T-cell (primary cell): ENCODE results near the gene CRYGS. TPM values are rescaled to one million over a fixed set of nuclear protein-coding genes. Genes with fewer than 3 reads are reported as not detected.
A peak's percentile ranks its signal among the peaks of the same experiment; 100 is the strongest.
"Not testable (repeated sequence)": the region's sequence is repeated elsewhere in the genome, so short reads cannot be mapped to it uniquely, and the experiment has no call there.

Experiments used
- ATAC-seq, 4 experiments: fragments of 200-7000 bp in 3 of 4; fragments of 150-1000 bp in 1 of 4; cut with Tn5 transposase; replicated peaks in 1 of 4; 1 replicate in 3 of 4; 2 replicates in 1 of 4; pipeline ENCODE4 v1.10.0; 2021; ENCODE audit warnings: moderate library complexity in 3 of 4, mild to moderate bottlenecking in 2 of 4, moderate number of reproducible peaks in 1 of 4
- CTCF ChIA-PET, 2 donors: fragments of 300-600 bp; sonication (Branson Sonifier 250); formaldehyde crosslinking; loops; one replicate each; lab custom pipeline; 2022; ENCODE audit warnings: antibody characterized with exemption in 2 of 2; lab: Charles Lee
- POLR2A ChIA-PET, 2 donors: fragments of 300-600 bp; sonication (Branson Sonifier 250); formaldehyde crosslinking; loops; one replicate each; lab custom pipeline; 2022; ENCODE audit warnings: antibody characterized with exemption in 2 of 2; lab: Charles Lee
- DNase-seq, 35 experiments: peaks; one replicate each; pipeline versions ENCODE4 v3.0.0 to v3.0.0-alpha.2; 2013 to 2023
- H3K27ac ChIP-seq: one replicate; pipeline ENCODE4 v1.5.1; 2013; ENCODE audit warnings: low read length
- H3K27me3 ChIP-seq, 2 experiments: replicated peaks in 1 of 2; 1 replicate in 1 of 2; 2 replicates in 1 of 2; pipeline versions ENCODE4 v1.6.1 to v1.7.0; 2013; ENCODE audit warnings: low read length in 1 of 2, mixed read lengths in 1 of 2; ENCODE audit not compliant: control insufficient read depth in 2 of 2, insufficient read depth in 2 of 2; ENCODE audit errors: extremely low read depth in 1 of 2
- H3K36me3 ChIP-seq, 2 donors: 1 replicate in 1 of 2; 2 replicates in 1 of 2; pipeline versions ENCODE4 v1.6.1 to v1.7.0; 2013; ENCODE audit warnings: low read length in 1 of 2; ENCODE audit not compliant: control insufficient read depth in 2 of 2, insufficient read depth in 1 of 2; ENCODE audit errors: extremely low read depth in 1 of 2
- H3K4me1 ChIP-seq, 2 experiments: 1 replicate in 1 of 2; 2 replicates in 1 of 2; pipeline versions ENCODE4 v1.6.1 to v1.7.0; 2013; ENCODE audit warnings: low read length in 2 of 2, mixed read lengths in 1 of 2; ENCODE audit not compliant: insufficient read depth in 2 of 2, control insufficient read depth in 1 of 2; ENCODE audit errors: extremely low read depth in 1 of 2
- H3K4me3 ChIP-seq, 2 donors: 1 replicate in 1 of 2; 2 replicates in 1 of 2; pipeline versions ENCODE4 v1.5.1 to v1.7.0; 2013; ENCODE audit warnings: mild to moderate bottlenecking in 2 of 2, low read length in 1 of 2, moderate library complexity in 1 of 2; ENCODE audit not compliant: control insufficient read depth in 1 of 2; ENCODE audit errors: extremely low read depth in 1 of 2
- H3K9me3 ChIP-seq: 2 replicates; pipeline ENCODE4 v1.7.0; 2013
- H3K27ac Mint-ChIP-seq, 2 donors: one replicate each; pipeline ENCODE4 v1.8.0; 2020 to 2021; ENCODE audit warnings: mild to moderate bottlenecking in 2 of 2, mixed read lengths in 2 of 2
- H3K27me3 Mint-ChIP-seq, 2 donors: one replicate each; pipeline ENCODE4 v1.8.0; 2021 to 2022; ENCODE audit warnings: mixed read lengths in 2 of 2
- H3K36me3 Mint-ChIP-seq: one replicate; pipeline ENCODE4 v1.8.0; 2021; ENCODE audit warnings: mixed read lengths
- H3K4me1 Mint-ChIP-seq, 3 donors: one replicate each; pipeline ENCODE4 v1.8.0; 2020 to 2022; ENCODE audit warnings: mixed read lengths in 3 of 3, mild to moderate bottlenecking in 1 of 3
- H3K4me3 Mint-ChIP-seq, 3 donors: one replicate each; pipeline ENCODE4 v1.8.0; 2020 to 2022; ENCODE audit warnings: mild to moderate bottlenecking in 3 of 3, mixed read lengths in 3 of 3, moderate library complexity in 3 of 3
- H3K9me3 Mint-ChIP-seq, 3 donors: one replicate each; pipeline ENCODE4 v1.8.0; 2020 to 2022; ENCODE audit warnings: mixed read lengths in 3 of 3
- WGBS: methylation state at CpG from one replicate; pipeline ENCODE4 v1.1.5; 2013; ENCODE audit warnings: missing lambda C conversion rate; ENCODE audit not compliant: insufficient coverage; 5-methylcytosine and 5-hydroxymethylcytosine counted together
- total RNA-seq, 35 experiments: library from RNA in 6 of 35; stranded (reverse) in 6 of 35; fragments of 120-200 nt in 1 of 35; gene quantifications; one replicate each; pipeline versions ENCODE4 v1.2.1 to v1.2.4 and lab custom pipeline; 2013 to 2026

Gene CRYGS
- total RNA-seq, 5 donors from 2014 or later (not counting 1 experiment from before 2014, with no cell fraction given): 5.5 to 10.4 (median 7.8) TPM

DNA sequence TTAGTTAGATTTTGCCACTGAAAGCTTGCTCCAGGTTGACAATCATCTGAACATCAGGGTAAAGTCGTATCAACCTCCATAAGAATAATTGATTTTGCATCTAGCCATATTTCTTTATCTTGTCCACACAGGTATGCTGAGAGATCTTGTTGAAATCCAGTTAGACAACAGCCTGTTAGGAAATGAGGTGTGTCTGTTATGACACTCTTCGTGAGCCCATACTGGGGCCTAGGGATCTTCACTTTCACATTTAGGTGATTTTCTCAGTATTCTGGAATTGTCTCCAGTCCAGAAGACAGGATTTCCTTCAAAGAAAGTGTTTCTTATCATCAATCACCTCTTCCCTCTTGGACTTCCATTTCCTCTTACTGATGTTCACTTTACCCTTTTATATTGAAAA is 44.5 kb upstream of the CRYGS start:
- ChIA-PET CTCF (interaction anchor here (0.6 to 2.7 kb wide), 2 partner anchors 28 to 176 kb away, joined by 3 to 8 read pairs; no protein-coding TSS in a partner anchor), POLR2A (interaction anchor here in 1 of 2 donors (0.6 kb wide), 1 partner anchor 653 kb away, joined by 3 read pairs; no protein-coding TSS in a partner anchor)
- no CpG with 5 or more reads among the region's 2 CpGs for WGBS
- Mint-ChIP-seq H3K27ac (peak overlapping the region; percentile 23 to 54), H3K4me3 (no peak overlapping the region), H3K4me1 (peaks cover 8 to 25% (median 23%) of the 10 kb centered on the region in 3 donors), H3K27me3 (no peaks in the 10 kb centered on the region), H3K9me3 (no peaks in the 10 kb centered on the region), H3K36me3 (peaks cover 22% of the 10 kb centered on the region)
- no peaks in the 10 kb centered on the region for H3K27me3 ChIP-seq
- H3K27ac ChIP-seq: no peak overlapping the region
- H3K4me3 ChIP-seq: no peak overlapping the region
- DNase-seq (no peak), ATAC-seq (no peak)
- H3K36me3 ChIP-seq: peaks cover 6 to 23% of the 10 kb centered on the region in 2 donors
- H3K4me1 ChIP-seq: no peaks in the 10 kb centered on the region
- H3K9me3 ChIP-seq: no peaks in the 10 kb centered on the region

DNA sequence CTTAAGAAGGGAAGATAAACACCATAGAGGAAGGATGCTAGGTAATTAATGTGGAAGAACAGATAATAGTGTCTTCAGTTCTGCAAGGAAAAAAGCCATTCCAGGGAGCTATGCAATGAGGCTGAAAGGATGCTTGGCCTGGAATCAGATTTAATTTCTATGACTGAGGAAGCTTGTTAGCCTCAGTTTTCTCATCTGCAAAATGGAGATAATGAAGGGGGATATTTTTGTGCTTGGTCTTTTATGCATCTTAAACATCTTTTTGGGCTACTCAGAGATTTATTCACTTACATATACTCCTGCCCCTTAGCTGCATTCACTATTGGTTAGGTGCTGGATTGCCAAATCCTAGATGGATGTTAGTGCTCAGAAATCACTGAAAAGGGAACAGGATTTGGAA is 43.0 kb upstream of the CRYGS start:
- H3K4me3 ChIP-seq: no peak overlapping the region
- peaks cover 31% of the 10 kb centered on the region for H3K36me3 Mint-ChIP-seq
- DNase-seq (no peak), ATAC-seq (no peak)
- no peak overlapping the region for H3K27ac Mint-ChIP-seq
- H3K27me3 ChIP-seq: no peaks in the 10 kb centered on the region
- H3K4me3 Mint-ChIP-seq: no peak overlapping the region
- no peaks in the 10 kb centered on the region for H3K4me1 ChIP-seq
- CTCF ChIA-PET: interaction anchor here (0.6 to 1.3 kb wide), 2 partner anchors 30 to 604 kb away, joined by 3 read pairs; no protein-coding TSS in a partner anchor
- H3K36me3 ChIP-seq: peaks cover 6 to 38% of the 10 kb centered on the region in 2 donors
- H3K27ac ChIP-seq: no peak overlapping the region
- no peaks in the 10 kb centered on the region for H3K9me3 Mint-ChIP-seq
- H3K27me3 Mint-ChIP-seq: no peaks in the 10 kb centered on the region
- H3K9me3 ChIP-seq: no peaks in the 10 kb centered on the region
- POLR2A ChIA-PET: no interaction called here
- peaks cover 8 to 25% (median 23%) of the 10 kb centered on the region in 3 donors for H3K4me1 Mint-ChIP-seq

- peaks cover 10 to 46% of the 10 kb centered on the region in 2 donors for H3K36me3 ChIP-seq
- H3K4me3 ChIP-seq, H3K9me3 ChIP-seq, H3K4me3 Mint-ChIP-seq, H3K27me3 Mint-ChIP-seq, ATAC-seq, H3K9me3 Mint-ChIP-seq, H3K27ac Mint-ChIP-seq, H3K4me1 ChIP-seq, H3K27ac ChIP-seq, DNase-seq, CTCF ChIA-PET, H3K27me3 ChIP-seq: not testable (repeated sequence)
- WGBS: 83% methylated on average over 6 of the region's 9 CpGs
- Mint-ChIP-seq H3K4me1 (peaks cover 8 to 25% (median 23%) of the 10 kb centered on the region in 3 donors), H3K36me3 (peaks cover 41% of the 10 kb centered on the region)
- POLR2A ChIA-PET: interaction anchor here in 1 of 2 donors (0.5 kb wide), 1 partner anchor 10 kb away, joined by 5 read pairs; no protein-coding TSS in a partner anchor
Measured at GRCh38 chr3:186586245-186586644, 42.1 kb upstream of the CRYGS start.

- Histone ChIP-seq H3K36me3 (peaks cover 13 to 69% of the 10 kb centered on the region in 2 donors), H3K4me3 (no peak overlapping the region), H3K27ac (no peak overlapping the region), H3K9me3 (no peaks in the 10 kb centered on the region), H3K27me3 (no peaks in the 10 kb centered on the region), H3K4me1 (no peaks in the 10 kb centered on the region)
- peaks cover 58% of the 10 kb centered on the region for H3K36me3 Mint-ChIP-seq
- ATAC-seq (no peak), DNase-seq (no peak)
- no peak overlapping the region for H3K4me3 Mint-ChIP-seq
- peaks cover 0 to 6% (median 5%) of the 10 kb centered on the region in 3 donors for H3K4me1 Mint-ChIP-seq
- H3K9me3 Mint-ChIP-seq: no peaks in the 10 kb centered on the region
- ChIA-PET POLR2A (interaction anchor here (0.6 to 1.0 kb wide), 3 partner anchors 14 to 29 kb away, joined by 3 read pairs; no protein-coding TSS in a partner anchor), CTCF (interaction anchor here in 1 of 2 donors (0.7 to 0.9 kb wide), 2 partner anchors 30 to 641 kb away, joined by 3 to 4 read pairs; no protein-coding TSS in a partner anchor)
- H3K27ac Mint-ChIP-seq: no peak overlapping the region
- H3K27me3 Mint-ChIP-seq: no peaks in the 10 kb centered on the region
- 54% methylated on average over 2 of the region's 5 CpGs for WGBS
Measured at GRCh38 chr3:186583831-186584230, 39.7 kb upstream of the CRYGS start.

GRCh38 chr3:186582541-186582940 is 38.4 kb upstream of the CRYGS start:
- H3K4me1 Mint-ChIP-seq: no peaks in the 10 kb centered on the region
- no peaks in the 10 kb centered on the region for H3K27me3 ChIP-seq
- peaks cover 13 to 71% of the 10 kb centered on the region in 2 donors for H3K36me3 ChIP-seq
- H3K4me3 Mint-ChIP-seq: no peak overlapping the region
- ChIA-PET POLR2A (interaction anchor here in 1 of 2 donors (1.1 kb wide), 1 partner anchor 12 kb away, joined by 4 read pairs; the partner anchor contains the start of gene DNAJB11), CTCF (interaction anchor here (0.6 to 1.2 kb wide), 2 partner anchors 13 to 15 kb away, joined by 5 read pairs; no protein-coding TSS in a partner anchor)
- peaks cover 69% of the 10 kb centered on the region for H3K36me3 Mint-ChIP-seq
- no peaks in the 10 kb centered on the region for H3K9me3 ChIP-seq
- no peaks in the 10 kb centered on the region for H3K9me3 Mint-ChIP-seq
- H3K27ac Mint-ChIP-seq: no peak overlapping the region
- H3K27ac ChIP-seq: no peak overlapping the region
- no peak overlapping the region for H3K4me3 ChIP-seq
- 100% methylated on average over 1 of the region's 6 CpGs for WGBS
- no peaks in the 10 kb centered on the region for H3K4me1 ChIP-seq
- ATAC-seq (no peak), DNase-seq (no peak)
- no peaks in the 10 kb centered on the region for H3K27me3 Mint-ChIP-seq

DNA sequence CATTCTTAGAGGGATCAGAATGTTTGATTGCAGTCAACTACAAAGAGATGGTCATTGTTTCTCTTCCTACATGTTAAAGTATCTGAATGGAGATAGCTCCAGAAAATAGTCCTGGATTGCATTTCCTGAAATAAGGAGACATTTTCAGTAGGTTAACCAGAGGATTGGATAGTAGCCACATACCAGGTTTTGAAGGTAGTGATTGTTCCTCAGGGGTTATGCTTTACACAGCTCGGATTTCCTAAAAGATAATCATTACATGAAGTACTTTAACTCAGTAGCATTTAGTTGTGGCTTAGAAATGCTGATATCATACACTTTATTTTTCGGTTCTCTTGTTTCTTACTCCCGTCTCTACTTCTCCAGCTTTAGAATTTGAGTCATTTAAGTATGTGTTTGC is 36.6 kb upstream of the CRYGS start:
- no peak for DNase-seq
- no peaks in the 10 kb centered on the region for H3K9me3 ChIP-seq

More for the DNA sequence above, 36.6 kb upstream of the CRYGS start:
- WGBS: no CpG with 5 or more reads among the region's 3 CpGs
- Mint-ChIP-seq H3K36me3 (peaks cover 77% of the 10 kb centered on the region), H3K4me3 (no peak overlapping the region), H3K27ac (no peak overlapping the region), H3K4me1 (peaks cover 0 to 8% (median 3%) of the 10 kb centered on the region in 3 donors), H3K27me3 (no peaks in the 10 kb centered on the region), H3K9me3 (no peaks in the 10 kb centered on the region)
- Histone ChIP-seq H3K4me1 (no peaks in the 10 kb centered on the region), H3K27ac (no peak overlapping the region), H3K36me3 (peaks cover 13 to 79% of the 10 kb centered on the region in 2 donors), H3K4me3 (no peak overlapping the region), H3K27me3 (no peaks in the 10 kb centered on the region)
- ATAC-seq: no peak
- POLR2A ChIA-PET: interaction anchor here in 1 of 2 donors (0.5 kb wide), 1 partner anchor 64 kb away, joined by 3 read pairs; no protein-coding TSS in a partner anchor
- CTCF ChIA-PET: interaction anchor here in 1 of 2 donors (0.5 kb wide), 1 partner anchor 997 kb away, joined by 3 read pairs; no protein-coding TSS in a partner anchor
